ENCODE measurements around the gene IL17B. TPM values are rescaled to one million over a fixed set of nuclear protein-coding genes. Genes with fewer than 3 reads are reported as not detected.

Gene IL17B
- total and polyA plus RNA-seq, 9 of the 15 experiments (the other 6 are each of a cell fraction or from before 2014, with no cell fraction given) = 0.28 to 2.6 (median 0.53) TPM; not detected in 2

GRCh38 chr5:149381986-149382338 lies 2.9 kb upstream of the IL17B start (continued):
- TF ChIP-seq ZNF395 (CRISPR knock-in tag; IDR thresholded peaks at IDR 0.05) (no peak), ZNF347 (CRISPR knock-in tag; IDR thresholded peaks at IDR 0.05; ENCODE audit: low read depth) (no peak), SRF (CRISPR knock-in tag; IDR thresholded peaks at IDR 0.05) (no peak), RAD51 (IDR thresholded peaks at IDR 0.05; ENCODE audit: borderline replicate concordance, low read depth) (no peak), ZNF445 (CRISPR knock-in tag; IDR thresholded peaks at IDR 0.05; ENCODE audit: low read depth) (no peak), U2AF2 (optimal IDR thresholded peaks at IDR 0.05; ENCODE audit: low read depth, low read length) (no peak), CBX3 (IDR thresholded peaks at IDR 0.05; ENCODE audit: borderline replicate concordance in 1 of 2, low read length in 2 of 2) (no peak), MAZ (CRISPR knock-in tag; conservative IDR thresholded peaks at IDR 0.05 in 1 of 2, IDR thresholded peaks at IDR 0.05 in 1 of 2) (peak; percentile 59 to 92; a peak in 2 of 4 replicates), ZNF232 (CRISPR knock-in tag; IDR thresholded peaks at IDR 0.05) (no peak), CCNT2 (IDR thresholded peaks at IDR 0.05; ENCODE audit: borderline replicate concordance, extremely low read depth, insufficient read length, low read depth, low read length) (no peak), TAF9B (IDR thresholded peaks at IDR 0.05; ENCODE audit: partially characterized antibody) (no peak), PML (IDR thresholded peaks at IDR 0.05; ENCODE audit: low read length) (no peak), DIDO1 (tag; IDR thresholded peaks at IDR 0.05; ENCODE audit: low read depth) (no peak), ELF2 (CRISPR knock-in tag; IDR thresholded peaks at IDR 0.05) (no peak), ZNF140 (CRISPR knock-in tag; IDR thresholded peaks at IDR 0.05) (no peak)
- TF ChIP-seq, protein P1, sequence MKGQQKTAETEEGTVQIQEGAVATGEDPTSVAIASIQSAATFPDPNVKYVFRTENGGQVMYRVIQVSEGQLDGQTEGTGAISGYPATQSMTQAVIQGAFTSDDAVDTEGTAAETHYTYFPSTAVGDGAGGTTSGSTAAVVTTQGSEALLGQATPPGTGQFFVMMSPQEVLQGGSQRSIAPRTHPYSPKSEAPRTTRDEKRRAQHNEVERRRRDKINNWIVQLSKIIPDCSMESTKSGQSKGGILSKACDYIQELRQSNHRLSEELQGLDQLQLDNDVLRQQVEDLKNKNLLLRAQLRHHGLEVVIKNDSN (CRISPR knock-in tag; IDR thresholded peaks at IDR 0.05) = no peak

All from K562 (cell line).